ENCODE results near the gene MSGN1. TPM values are rescaled to one million over a fixed set of nuclear protein-coding genes. Genes with fewer than 3 reads are reported as not detected.
"Not testable (repeated sequence)": the region's sequence is repeated elsewhere in the genome, so short reads cannot be mapped to it uniquely, and the experiment has no call there.

The MSGN1 gene
- total RNA-seq, 2 donors from 2014 or later, result not detected

DNA sequence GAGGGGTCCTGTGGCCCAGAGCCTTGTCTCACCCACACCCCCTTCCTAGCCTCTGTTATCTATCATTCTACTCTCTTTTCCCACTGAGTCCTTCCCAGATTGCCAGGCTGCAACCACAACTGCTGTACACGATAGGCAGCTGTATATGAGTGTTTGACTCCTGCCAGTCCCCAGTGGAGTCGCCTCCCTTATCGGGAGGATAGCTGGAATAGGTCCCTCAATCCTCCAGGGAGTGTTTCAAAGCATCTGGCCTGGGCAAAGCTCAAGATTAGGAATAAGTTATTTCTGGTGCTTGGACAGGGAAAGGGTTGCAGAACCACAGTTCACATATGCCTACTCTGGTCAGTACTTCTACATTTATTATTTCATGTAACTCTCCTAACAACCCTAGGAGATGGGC, 4.8 kb downstream of the MSGN1 start:
- Mint-ChIP-seq H3K9me3 (no peaks in the 10 kb centered on the region), H3K4me1 (no peaks in the 10 kb centered on the region), H3K27ac (no peak overlapping the region), H3K4me3 (no peak overlapping the region), H3K36me3 (ENCODE audit: low read depth) (no peaks in the 10 kb centered on the region), H3K27me3 (peaks cover 33% of the 10 kb centered on the region)
- no peak for ATAC-seq (replicated peaks)

DNA sequence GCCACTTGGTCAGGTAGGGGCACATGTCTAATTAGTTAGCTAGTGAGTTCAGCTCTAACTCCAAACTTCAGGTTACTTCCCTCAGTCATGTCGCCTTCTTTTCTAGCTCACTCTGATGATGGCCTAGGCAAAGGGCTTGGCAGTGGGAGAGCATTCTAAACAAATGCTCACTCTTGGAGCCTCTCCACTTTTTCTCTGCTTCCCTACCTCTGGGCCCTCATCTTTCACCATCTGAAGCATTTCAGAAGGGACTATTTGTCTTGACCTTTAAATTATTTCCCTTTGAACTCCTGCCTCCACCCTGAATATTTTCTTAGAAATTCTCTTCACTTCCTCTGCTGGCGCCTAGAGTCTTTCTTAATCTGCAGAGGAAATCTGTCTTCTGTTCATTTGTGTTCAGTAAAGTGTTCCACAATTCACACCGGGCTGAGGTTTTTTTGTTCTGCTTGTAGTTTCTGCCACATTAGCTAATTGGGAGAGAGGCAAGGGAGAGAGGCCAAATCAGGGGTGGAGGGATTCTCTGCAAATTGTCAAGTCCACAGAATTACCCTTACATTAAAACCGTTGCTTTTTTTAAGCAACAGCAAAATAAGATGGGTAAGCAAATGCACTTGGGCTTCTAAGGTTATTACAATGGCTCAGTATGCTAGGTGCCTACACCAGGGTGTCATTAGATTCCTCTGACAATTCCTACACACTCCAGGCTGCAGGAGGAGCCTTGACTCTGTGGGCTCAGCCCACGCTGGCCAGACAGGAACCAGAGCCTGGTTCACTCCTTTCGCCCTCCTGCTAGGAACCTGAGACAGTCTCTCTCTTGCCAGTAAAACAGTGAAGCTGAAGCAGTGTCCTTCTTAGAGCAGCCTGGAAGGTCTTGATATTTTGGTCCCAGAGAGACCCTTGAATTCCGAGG, 5.5 kb downstream of the MSGN1 start:
- Mint-ChIP-seq H3K9me3 (no peaks in the 10 kb centered on the region), H3K36me3 (ENCODE audit: low read depth) (no peaks in the 10 kb centered on the region), H3K27me3 (peaks cover 27% of the 10 kb centered on the region), H3K4me3 (no peak overlapping the region), H3K27ac (no peak overlapping the region), H3K4me1 (no peaks in the 10 kb centered on the region)
- no peak for ATAC-seq (replicated peaks)

DNA sequence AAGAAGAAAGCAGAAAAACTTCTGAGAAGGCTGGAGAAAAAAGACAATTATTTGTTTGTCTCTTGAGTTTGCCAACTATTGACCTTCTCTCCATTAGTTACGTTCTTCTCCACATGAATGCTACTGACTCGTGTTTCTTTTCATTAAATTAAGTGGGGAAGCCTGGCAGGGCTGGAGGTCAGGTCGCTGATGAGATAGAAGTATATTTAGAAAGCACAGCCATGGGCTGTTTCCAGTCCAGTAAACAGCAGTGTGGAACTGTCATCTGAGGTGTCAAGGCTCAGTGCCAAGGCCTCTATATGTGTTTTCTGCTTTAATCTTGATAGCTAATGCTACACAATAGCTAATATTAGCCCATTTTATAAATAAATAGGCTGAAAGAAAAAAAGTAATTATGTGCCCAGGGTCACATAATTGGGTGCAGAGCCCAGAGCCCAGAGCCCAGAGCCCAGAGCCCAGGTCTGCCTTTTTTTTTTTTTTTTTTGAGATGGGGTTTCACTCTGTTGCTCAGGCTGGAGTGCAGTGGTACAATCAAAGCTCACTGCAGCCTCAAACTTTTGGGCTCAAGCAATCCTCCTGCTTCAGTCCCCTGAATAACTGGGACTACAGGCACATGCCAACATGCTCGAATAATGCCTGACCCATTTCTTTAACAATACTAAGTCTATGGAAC, 6.3 kb downstream of the MSGN1 start:
- no peak overlapping the region for H3K27ac Mint-ChIP-seq
- no peaks in the 10 kb centered on the region for H3K36me3 Mint-ChIP-seq (ENCODE audit: low read depth)
- no peaks in the 10 kb centered on the region for H3K4me1 Mint-ChIP-seq
- H3K9me3 Mint-ChIP-seq, result no peaks in the 10 kb centered on the region
- no peak overlapping the region for H3K4me3 Mint-ChIP-seq
- peaks cover 21% of the 10 kb centered on the region for H3K27me3 Mint-ChIP-seq
- ATAC-seq (replicated peaks), result no peak

DNA sequence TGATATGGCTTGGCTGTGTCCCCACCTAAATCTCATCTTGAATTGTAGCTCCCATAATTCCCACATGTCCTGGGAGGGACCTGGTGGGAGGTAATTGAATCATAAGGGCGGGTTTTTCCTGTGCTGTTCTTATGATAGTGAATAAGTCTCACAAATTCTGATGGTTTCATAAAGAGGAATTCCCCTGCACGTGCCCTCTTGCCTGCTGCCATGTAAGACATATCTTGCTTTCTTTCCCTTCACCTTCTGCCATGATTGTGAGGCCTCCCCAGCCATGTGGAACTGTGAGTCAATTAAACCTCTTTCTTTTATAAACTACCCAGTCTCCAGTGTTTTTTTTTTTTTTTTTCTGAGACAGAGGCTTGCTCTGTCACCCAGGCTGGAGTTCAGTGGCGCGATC, 7.4 kb downstream of the MSGN1 start:
- H3K27me3 Mint-ChIP-seq, result peaks cover 26% of the 10 kb centered on the region
- not testable (repeated sequence) for H3K27ac Mint-ChIP-seq; H3K9me3 Mint-ChIP-seq; H3K4me3 Mint-ChIP-seq; ATAC-seq (replicated peaks); H3K4me1 Mint-ChIP-seq; H3K36me3 Mint-ChIP-seq (ENCODE audit: low read depth)

DNA sequence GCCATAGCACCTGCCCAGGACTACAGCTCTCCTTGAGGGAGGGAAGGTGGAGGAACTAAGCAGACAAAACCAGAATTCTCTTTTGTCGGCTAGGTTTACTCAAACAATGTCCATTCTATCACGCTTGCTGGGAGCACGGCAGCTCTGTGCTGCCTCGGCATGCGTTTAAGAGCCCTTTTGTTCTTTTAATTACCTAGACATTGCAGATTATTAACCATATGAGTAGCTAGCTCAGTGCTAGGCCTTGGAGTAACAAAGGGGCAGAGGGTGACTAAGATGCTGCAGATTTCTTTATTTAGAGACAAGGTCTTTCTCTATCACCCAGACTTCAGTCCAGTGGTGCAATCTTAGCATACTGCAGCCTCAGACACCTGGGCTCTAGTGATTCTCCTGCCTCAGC, 11.1 kb downstream of the MSGN1 start:
- Mint-ChIP-seq H3K27me3 (peaks cover 46% of the 10 kb centered on the region), H3K36me3 (ENCODE audit: low read depth) (no peaks in the 10 kb centered on the region), H3K4me1 (no peaks in the 10 kb centered on the region), H3K9me3 (no peaks in the 10 kb centered on the region), H3K4me3 (no peak overlapping the region), H3K27ac (no peak overlapping the region)
- ATAC-seq (replicated peaks), result no peak

DNA sequence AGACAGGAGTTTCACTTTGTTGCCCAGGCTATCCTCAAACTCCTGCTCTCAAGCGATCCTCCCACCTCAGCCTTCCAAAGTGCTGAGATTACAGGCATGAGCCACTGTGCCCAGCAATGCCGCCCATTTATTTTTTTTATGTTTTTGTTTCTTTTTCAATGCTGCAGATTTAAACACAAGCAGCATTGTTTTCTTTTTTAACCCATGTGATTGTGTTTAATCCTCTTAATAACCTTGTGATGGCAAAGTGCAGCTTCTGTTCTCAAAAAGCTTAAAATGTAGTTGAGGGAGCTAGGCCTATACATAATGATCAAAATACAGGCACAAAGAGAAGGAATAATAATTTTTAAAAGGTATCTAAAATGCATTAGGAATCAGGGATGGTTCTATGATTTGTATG, 11.5 kb downstream of the MSGN1 start:
- no peak for ATAC-seq (replicated peaks)
- H3K4me3 Mint-ChIP-seq, result no peak overlapping the region
- H3K9me3 Mint-ChIP-seq, result no peaks in the 10 kb centered on the region
- no peaks in the 10 kb centered on the region for H3K36me3 Mint-ChIP-seq (ENCODE audit: low read depth)
- peaks cover 45% of the 10 kb centered on the region for H3K27me3 Mint-ChIP-seq
- no peaks in the 10 kb centered on the region for H3K4me1 Mint-ChIP-seq
- H3K27ac Mint-ChIP-seq, result no peak overlapping the region

DNA sequence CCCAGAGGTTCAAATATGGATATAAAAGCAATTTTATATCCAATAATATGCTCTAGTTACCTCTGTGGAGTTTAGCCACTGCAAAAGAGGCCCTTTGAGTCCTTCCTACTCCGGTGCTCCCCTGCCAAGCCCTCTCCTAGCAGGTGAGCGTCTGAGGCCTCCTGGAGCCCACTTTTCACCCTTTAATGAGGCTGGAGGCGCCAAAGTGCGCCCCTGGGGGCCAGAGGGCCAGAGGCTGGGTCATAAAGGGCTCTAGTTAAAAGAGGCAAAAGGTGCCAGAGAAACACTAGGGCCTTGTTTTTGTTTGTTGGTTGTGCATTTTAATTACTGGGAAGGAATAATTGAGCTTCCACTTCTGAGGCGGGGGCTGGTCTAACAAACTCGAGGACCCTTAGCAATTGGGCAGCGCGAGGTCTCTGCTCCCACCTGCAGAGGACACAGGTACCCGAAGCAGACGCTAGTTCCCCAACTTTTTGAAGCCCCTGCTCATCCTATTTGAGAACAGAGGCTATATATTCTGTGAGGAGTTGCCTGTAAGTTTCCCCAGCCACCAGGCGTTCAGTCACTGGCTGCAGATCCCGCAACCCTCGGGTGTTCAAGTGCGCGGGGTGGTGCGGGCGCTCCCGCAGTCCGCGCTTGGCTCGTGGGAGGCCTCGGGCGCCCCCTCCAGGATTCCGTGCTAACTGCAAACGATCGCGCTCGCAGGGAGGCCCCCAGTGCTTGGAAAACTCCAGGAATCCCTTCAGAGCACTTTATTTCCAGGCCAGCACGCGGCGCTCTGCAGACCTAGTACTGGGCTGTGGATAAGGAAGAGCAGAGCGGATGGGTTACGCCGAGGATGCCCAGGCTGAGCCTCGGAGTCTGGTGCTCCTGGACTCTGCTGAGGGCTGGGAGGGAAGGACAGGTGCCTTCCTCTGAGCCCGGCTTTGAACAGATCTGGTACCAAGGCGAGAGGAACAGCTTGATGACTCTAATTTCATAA, 14.1 kb downstream of the MSGN1 start:
- H3K4me3 Mint-ChIP-seq, result no peak overlapping the region
- no peaks in the 10 kb centered on the region for H3K4me1 Mint-ChIP-seq
- no peak overlapping the region for H3K27ac Mint-ChIP-seq
- H3K27me3 Mint-ChIP-seq, result peaks cover 40% of the 10 kb centered on the region
- no peaks in the 10 kb centered on the region for H3K36me3 Mint-ChIP-seq (ENCODE audit: low read depth)
- no peaks in the 10 kb centered on the region for H3K9me3 Mint-ChIP-seq
- peak; percentile 58 for ATAC-seq (replicated peaks)

DNA sequence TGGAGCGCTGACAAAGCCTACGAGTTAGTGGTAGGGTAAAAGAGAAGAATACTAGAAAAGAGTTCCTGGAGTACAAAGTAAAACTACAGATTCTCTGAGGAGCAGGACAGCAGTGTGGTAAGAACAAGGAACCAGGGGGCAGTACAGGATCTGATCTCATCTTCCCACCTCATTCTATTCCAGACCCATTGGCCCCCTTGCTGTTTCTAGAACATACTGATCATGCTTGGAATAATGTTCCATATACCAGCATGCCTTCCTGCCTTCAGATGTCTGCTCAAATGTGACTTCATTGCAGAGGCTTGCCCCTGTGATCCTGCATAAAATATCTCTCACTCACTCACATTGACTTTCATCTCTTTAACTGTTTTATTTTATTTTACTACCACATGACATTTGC, 19.3 kb downstream of the MSGN1 start:
- no peaks in the 10 kb centered on the region for H3K36me3 Mint-ChIP-seq (ENCODE audit: low read depth)
- H3K9me3 Mint-ChIP-seq, result no peaks in the 10 kb centered on the region
- H3K4me1 Mint-ChIP-seq, result no peaks in the 10 kb centered on the region
- no peak overlapping the region for H3K27ac Mint-ChIP-seq
- no peak for ATAC-seq (replicated peaks)
- peaks cover 24% of the 10 kb centered on the region for H3K27me3 Mint-ChIP-seq
- no peak overlapping the region for H3K4me3 Mint-ChIP-seq

DNA sequence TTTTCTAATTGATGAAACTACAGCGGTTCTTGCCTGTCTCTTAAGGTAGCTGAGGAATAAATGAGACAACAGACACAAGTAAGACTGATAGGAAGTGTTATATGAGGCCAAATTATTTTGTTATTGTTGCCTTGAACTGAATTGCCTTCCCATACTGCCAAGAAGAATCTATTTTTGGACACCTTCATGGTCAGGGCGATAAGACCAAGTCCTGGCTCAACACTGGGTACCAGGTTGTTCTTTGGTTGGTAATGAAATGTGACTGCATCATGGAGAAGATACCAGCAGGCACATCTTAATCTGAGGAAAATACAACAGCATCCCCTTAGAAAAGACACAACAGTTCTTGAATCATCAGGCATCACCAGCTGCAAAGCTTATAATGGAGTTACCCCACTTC, 23.7 kb downstream of the MSGN1 start:
- no peak overlapping the region for H3K27ac Mint-ChIP-seq
- H3K9me3 Mint-ChIP-seq, result no peaks in the 10 kb centered on the region
- peaks cover 7% of the 10 kb centered on the region for H3K27me3 Mint-ChIP-seq
- no peak overlapping the region for H3K4me3 Mint-ChIP-seq
- no peak for ATAC-seq (replicated peaks)
- no peaks in the 10 kb centered on the region for H3K4me1 Mint-ChIP-seq
- H3K36me3 Mint-ChIP-seq (ENCODE audit: low read depth), result no peaks in the 10 kb centered on the region

DNA sequence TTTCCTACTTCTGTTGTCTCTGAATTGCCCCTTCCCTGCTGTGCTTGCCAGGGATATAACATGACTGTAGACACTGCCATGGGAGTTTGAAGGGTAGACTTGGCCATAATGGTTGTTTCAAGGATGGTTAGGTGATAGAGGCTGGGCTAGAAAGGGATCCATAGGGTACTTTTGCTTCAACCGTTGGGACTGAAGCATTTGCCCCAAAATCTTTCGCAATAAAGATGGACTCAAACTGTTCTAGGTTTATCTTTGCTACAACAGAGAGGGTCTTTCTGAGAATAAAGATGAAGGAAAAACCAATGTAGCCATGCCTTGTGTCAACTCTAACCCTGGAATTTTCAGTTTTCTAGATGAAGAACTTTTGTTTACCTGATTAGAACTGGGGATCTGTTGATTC, 27.2 kb downstream of the MSGN1 start:
- no peak for ATAC-seq (replicated peaks)
- Mint-ChIP-seq H3K4me3 (no peak overlapping the region), H3K9me3 (no peaks in the 10 kb centered on the region), H3K27me3 (peaks cover 9% of the 10 kb centered on the region), H3K27ac (no peak overlapping the region), H3K4me1 (no peaks in the 10 kb centered on the region), H3K36me3 (ENCODE audit: low read depth) (no peaks in the 10 kb centered on the region)

DNA sequence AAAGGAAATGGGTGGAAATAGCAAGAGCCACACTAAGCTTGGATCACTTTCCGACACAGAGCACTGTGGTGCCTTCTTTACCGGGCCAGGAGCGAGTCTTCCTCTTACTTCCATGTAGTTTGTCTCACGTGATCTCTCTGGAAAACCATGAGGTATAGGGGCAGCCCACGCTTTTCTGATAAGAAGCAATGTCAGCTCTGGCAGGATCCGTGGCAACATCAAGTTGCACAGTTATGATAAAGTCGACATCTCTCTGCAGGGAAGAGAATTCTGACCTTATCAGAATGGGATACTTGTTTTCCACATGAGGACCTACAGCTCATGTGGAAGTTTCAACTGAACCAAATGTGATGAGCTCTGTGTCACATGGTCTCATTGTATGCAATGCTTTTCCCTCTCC, 29.5 kb downstream of the MSGN1 start:
- H3K4me3 Mint-ChIP-seq, result no peak overlapping the region
- ATAC-seq (replicated peaks), result no peak
- H3K4me1 Mint-ChIP-seq, result no peaks in the 10 kb centered on the region
- peaks cover 10% of the 10 kb centered on the region for H3K27me3 Mint-ChIP-seq
- H3K27ac Mint-ChIP-seq, result no peak overlapping the region
- no peaks in the 10 kb centered on the region for H3K36me3 Mint-ChIP-seq (ENCODE audit: low read depth)
- no peaks in the 10 kb centered on the region for H3K9me3 Mint-ChIP-seq

DNA sequence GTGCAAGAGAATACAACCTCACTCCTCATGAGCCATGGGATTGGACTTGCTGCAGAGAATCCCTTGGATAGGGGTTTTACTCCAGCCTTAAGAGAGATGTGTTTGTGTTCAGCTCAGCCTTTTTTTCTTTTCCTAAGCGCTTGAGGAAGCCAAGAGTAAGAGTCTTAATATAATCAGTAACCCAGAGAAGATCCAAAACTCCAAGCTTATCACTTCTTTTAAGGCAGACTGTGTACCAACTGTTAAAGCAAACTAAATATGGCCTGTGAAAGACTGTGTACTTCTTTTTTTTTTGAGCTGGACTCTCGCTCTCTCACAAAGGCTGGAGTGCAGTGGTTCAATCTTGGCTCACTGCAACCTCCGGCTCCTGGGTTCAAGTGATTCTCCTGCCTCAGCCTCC, 30.4 kb downstream of the MSGN1 start:
- H3K9me3 Mint-ChIP-seq, result no peaks in the 10 kb centered on the region
- no peaks in the 10 kb centered on the region for H3K36me3 Mint-ChIP-seq (ENCODE audit: low read depth)
- H3K4me1 Mint-ChIP-seq, result no peaks in the 10 kb centered on the region
- H3K4me3 Mint-ChIP-seq, result no peak overlapping the region
- peaks cover 10% of the 10 kb centered on the region for H3K27me3 Mint-ChIP-seq
- no peak for ATAC-seq (replicated peaks)
- no peak overlapping the region for H3K27ac Mint-ChIP-seq

DNA sequence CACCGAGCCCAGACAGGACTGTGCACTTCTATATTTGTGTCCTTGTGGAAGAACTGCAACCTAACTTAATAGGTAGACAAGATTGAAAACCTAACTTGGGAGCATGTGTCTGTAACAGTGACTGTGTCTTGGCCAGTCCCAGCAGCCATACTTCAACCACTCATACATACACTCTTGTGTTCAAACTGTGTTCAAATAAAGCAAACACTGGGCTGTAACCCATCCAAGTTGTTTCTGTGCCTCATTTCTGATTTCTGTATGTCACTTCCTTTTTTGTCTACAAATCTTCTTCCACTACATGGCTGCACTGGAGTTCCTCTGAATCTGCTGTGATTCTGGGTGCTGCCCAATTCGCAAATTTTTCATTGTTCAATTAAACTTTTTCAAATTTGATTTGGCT, 31.0 kb downstream of the MSGN1 start:
- Mint-ChIP-seq H3K27me3 (peaks cover 10% of the 10 kb centered on the region), H3K4me3 (no peak overlapping the region), H3K4me1 (no peaks in the 10 kb centered on the region), H3K9me3 (no peaks in the 10 kb centered on the region), H3K36me3 (ENCODE audit: low read depth) (no peaks in the 10 kb centered on the region), H3K27ac (no peak overlapping the region)
- ATAC-seq (replicated peaks), result no peak

DNA sequence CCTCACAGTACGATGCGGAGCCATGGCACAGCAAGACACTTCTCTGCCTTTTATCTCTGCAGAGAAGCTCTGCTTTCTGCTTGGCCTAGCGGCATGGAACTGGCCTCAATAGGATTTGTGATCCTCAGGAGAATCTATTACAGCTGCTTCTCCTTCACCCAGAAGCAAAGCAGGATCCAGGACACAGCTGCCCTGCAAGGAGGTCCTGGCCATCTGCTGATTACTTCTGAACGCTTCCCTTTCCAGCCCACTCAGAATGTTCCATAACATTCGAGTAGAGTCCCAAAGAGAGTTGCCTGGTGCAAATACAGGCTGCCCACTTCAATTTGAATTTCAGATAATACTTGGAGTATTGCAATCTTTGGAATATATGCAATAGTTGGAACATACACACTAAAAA, 33.0 kb downstream of the MSGN1 start:
- Mint-ChIP-seq H3K9me3 (no peaks in the 10 kb centered on the region), H3K36me3 (ENCODE audit: low read depth) (no peaks in the 10 kb centered on the region), H3K27ac (no peak overlapping the region)

More for the DNA sequence above, 33.0 kb downstream of the MSGN1 start:
- Mint-ChIP-seq H3K27me3 (peaks cover 16% of the 10 kb centered on the region), H3K4me1 (no peaks in the 10 kb centered on the region), H3K4me3 (no peak overlapping the region)
- no peak for ATAC-seq (replicated peaks)
